ENCODE measurements around the gene CPD.

The CPD gene

DNA sequence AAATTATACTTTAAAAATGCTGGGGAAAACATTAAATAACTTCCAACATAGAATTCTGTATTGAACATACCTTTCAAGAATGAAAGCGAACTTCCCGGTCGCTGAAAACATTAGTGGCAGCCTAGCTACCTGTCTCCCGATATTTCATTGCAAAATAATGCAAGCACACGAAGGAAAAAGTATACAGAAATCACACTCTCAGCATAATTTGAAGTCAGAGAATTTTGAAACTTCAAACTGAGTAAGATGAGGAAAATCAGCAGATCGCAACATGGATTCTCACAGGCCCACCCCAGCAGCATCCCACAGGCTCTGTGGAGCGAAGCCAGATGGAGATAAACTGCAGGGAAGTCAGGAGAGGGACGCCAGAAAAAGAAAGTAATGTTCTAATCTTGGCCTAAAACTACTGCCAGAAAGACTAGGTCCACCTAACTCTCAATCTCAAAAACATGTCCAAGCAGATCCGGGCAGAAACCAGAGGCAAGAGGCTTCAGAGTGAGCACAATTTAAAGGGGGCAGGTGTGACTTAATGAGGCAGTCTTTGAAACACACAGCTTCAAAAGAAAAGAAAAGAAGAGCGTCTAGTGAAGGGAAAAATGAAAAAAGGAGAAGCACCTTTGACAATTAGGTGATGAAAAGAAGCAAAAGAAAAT is 93.6 kb downstream of the CPD start:
- in situ Hi-C loops (cut with HindIII; ENCODE audit: low pct_unique_long_range_greater_than_20kb, low sequenced_read_pairs): no loop called here
- no peak for DNase-seq (ENCODE audit: low read depth in 1 of 2, low spot score in 1 of 2)
- TF ChIP-seq JUND (IDR thresholded peaks at IDR 0.05; ENCODE audit: low read depth): no peak

DNA sequence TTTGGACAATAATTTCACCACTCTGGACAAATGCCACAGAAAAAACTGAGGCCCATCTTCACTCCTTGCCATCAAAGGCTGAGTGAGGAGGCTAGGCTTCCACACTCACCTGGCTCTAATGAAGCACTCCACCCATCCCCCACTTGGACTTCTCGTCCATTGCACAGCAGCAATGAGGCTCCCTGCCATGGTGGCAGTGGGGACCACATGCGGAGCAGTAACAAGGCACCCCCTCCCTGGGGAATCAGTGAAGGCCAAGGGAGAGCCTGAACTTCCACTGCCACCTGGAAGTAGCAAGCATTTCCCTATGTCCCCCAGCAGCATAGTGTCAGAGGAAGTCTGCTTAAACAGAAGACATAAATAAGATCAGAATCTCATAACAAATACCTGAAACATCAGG is 96.5 kb downstream of the CPD start:
- in situ Hi-C loops (cut with HindIII; ENCODE audit: low pct_unique_long_range_greater_than_20kb, low sequenced_read_pairs): no loop called here
- TF ChIP-seq JUND (IDR thresholded peaks at IDR 0.05; ENCODE audit: low read depth): no peak
- no peak for DNase-seq (ENCODE audit: low read depth in 1 of 2, low spot score in 1 of 2)

DNA sequence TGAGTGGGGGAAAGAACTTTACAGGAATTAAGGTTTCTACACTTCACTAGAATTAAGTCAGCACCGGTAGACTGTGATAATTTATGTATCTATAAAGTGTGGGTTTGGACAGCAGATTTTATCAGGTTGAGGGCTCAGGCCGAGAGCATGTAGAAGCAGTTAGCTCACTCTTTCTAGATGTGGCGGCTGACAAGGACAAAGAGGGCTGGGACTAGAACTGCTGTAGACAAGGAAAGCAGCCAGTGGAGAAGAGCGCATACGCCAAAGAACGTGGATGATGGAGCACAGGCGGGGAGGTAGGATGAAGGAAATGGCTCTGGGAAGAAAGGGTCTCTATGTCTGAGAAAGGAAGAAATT is 98.0 kb downstream of the CPD start:
- peak; percentile 16 to 43 for DNase-seq (ENCODE audit: low read depth in 1 of 2, low spot score in 1 of 2)
- no peak for TF ChIP-seq JUND (IDR thresholded peaks at IDR 0.05; ENCODE audit: low read depth)
- in situ Hi-C loops (cut with HindIII; ENCODE audit: low pct_unique_long_range_greater_than_20kb, low sequenced_read_pairs): no loop called here

DNA sequence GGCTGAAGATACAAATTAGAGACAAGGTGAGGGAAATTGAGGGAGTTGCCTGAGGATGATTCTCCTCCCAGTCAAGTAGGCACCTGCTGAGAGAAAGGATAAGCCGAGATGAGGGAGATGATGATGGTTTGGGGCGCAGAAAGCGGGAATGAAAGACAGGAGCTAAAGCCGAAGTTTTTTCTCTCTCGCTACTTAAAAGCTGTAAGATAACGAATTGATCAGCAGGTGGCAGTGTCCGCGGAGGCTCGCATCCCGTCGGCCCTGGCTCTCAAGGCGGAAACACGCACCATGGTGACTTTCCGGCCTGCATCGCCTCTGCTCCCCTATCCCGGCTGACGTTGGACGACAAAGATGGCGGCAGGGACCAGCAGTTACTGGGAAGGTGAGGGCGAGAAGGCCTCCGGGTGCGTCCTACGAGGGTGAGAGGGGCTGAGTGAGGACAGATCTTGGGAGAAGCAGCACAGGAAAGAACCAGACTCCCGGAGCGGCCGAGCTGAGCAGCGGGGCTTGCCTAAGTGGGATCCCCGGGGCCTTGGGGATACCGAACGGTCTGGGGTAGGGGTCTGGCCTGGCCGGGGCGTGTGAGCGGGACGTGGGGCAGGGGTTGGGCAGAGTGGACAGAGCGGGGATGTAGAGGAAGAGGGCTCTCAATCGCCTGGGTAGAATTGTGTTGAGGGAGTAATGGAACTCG is 98.5 kb downstream of the CPD start, which contains the start of gene GOSR1:
GOSR1 (plus strand) TSS at position 326 of the 691 bp plus-strand sequence; CDS start at position 352, 26 bp downstream.
- in situ Hi-C loops (cut with HindIII; ENCODE audit: low pct_unique_long_range_greater_than_20kb, low sequenced_read_pairs): no loop called here
- no peak for TF ChIP-seq JUND (IDR thresholded peaks at IDR 0.05; ENCODE audit: low read depth)
- peak; percentile 85 to 97 for DNase-seq (ENCODE audit: low read depth in 1 of 2, low spot score in 1 of 2)

DNA sequence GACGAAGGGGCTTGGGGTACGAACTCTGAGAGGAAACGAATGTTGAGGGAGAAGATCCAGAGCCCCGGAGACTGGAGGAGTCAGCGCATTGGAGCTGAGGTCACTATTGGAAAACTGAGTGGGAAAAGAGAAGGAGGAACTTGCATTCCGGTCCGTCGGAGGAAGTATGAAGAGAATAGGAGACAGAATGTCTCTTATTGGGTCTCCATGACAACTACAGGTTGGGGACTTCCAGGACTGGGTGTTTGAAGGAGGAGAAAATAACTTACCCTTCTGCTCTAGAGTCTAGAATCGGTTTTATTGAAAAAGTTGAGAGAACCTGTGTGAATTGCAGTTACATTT is 99.0 kb downstream of the CPD start:
- DNase-seq (ENCODE audit: low read depth in 1 of 2, low spot score in 1 of 2): peak in 1 of 2 experiments; percentile 19
- in situ Hi-C loops (cut with HindIII; ENCODE audit: low pct_unique_long_range_greater_than_20kb, low sequenced_read_pairs): no loop called here
- no peak for TF ChIP-seq JUND (IDR thresholded peaks at IDR 0.05; ENCODE audit: low read depth)

DNA sequence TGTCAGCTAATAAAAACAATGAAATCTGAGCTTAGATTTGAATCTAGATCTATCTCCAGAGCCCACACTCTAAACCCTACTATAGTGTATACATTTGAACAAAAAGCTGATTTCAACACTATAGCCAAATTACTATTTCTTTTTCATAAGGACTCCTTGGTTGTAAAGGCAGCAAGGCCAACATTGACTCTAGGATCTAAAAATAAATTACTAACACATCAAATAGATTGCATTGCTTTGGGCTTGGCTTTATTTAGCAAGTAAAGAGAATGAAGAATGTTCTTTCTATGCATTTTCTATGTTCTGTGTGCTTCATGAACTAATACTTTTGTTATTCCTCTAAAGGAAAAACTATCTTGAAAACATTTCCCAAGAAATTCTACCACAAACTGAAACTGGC is 103.8 kb downstream of the CPD start:
- no peak for TF ChIP-seq JUND (IDR thresholded peaks at IDR 0.05; ENCODE audit: low read depth)
- in situ Hi-C loops (cut with HindIII; ENCODE audit: low pct_unique_long_range_greater_than_20kb, low sequenced_read_pairs): no loop called here
- DNase-seq (ENCODE audit: low read depth in 1 of 2, low spot score in 1 of 2): no peak

DNA sequence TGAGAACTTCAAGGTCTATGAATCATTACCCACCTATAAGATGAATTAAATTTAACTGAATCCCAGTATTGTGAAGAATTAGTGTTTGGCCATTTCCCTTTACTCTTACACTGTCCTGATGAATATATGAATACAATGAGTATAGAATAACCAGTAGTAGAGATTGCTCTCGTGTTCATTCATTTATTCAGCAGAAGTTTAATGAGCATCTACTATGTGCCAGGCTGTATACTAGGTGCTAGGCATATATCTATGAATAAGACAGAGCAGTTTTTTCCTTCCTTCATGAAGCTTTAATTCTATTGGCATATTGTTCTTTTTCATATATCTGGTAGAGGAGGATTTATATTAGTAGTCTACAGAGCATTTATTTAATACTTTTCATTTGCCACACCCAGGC is 104.4 kb downstream of the CPD start:
- in situ Hi-C loops (cut with HindIII; ENCODE audit: low pct_unique_long_range_greater_than_20kb, low sequenced_read_pairs): no loop called here
- DNase-seq (ENCODE audit: low read depth in 1 of 2, low spot score in 1 of 2): no peak

DNA sequence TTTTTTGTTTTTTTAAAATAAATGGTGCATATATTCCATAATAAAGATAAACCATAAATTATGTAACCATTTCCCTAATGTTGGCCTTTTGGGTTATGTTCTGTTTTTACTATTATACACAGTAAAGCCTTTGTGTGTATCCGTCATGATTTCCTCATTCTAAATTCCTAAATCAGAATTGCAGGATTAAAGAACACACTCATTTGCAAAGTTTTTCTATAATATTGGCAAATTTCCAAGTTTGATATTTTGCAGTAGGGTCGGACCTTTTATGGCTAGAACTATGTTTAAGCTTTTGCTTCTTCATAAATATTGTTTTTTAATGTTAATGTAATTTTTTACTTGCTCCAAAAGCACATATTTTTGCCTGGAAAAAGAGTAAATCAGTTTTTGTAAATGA is 115.1 kb downstream of the CPD start:
- in situ Hi-C loops (cut with HindIII; ENCODE audit: low pct_unique_long_range_greater_than_20kb, low sequenced_read_pairs): no loop called here
- TF ChIP-seq JUND (IDR thresholded peaks at IDR 0.05; ENCODE audit: low read depth): no peak
- no peak for DNase-seq (ENCODE audit: low read depth in 1 of 2, low spot score in 1 of 2)

More for the DNA sequence above, 104.4 kb downstream of the CPD start:
- TF ChIP-seq JUND (IDR thresholded peaks at IDR 0.05; ENCODE audit: low read depth): no peak

DNA sequence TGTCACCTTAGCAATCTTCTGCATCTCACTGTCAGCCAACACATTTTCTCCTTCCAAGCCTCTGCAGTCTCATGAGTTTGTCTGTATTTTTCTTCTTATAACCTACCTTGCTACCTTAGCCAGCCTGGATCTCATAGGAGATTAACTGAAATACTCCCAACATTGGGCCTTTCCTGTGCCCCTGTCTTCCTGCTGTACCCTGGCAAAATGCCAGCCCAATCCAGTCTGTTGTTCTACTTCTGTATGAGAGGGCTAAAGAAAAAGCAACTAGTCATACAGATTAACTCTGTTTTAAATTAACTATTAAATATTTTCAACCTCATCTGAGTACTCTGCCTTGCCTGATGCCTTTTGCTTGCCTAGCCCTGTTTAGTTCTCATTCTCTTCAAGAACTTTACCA is 116.9 kb downstream of the CPD start:
- in situ Hi-C loops (cut with HindIII; ENCODE audit: low pct_unique_long_range_greater_than_20kb, low sequenced_read_pairs): no loop called here
- DNase-seq (ENCODE audit: low read depth in 1 of 2, low spot score in 1 of 2): peak in 1 of 2 experiments; percentile 10
- TF ChIP-seq JUND (IDR thresholded peaks at IDR 0.05; ENCODE audit: low read depth): no peak

DNA sequence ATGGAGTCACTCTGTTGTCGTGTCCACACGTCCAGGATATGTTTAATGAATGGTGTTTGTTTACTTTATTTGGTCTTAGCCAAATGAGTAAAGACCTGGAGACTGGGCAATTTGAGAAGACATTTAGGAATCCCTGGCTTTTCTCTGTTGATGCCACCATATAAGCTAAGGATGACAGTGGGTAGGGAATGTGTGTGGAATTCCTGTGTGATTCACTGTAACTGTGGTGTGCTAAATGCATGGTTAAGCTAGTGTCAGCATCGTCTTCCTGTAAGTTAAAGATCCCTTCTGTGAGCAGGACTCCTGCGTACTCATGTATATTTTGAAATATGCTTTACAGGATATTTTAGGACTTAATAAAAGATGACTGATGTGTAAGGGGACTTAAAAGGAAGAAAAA is 124.8 kb downstream of the CPD start:
- no peak for TF ChIP-seq JUND (IDR thresholded peaks at IDR 0.05; ENCODE audit: low read depth)
- in situ Hi-C loops (cut with HindIII; ENCODE audit: low pct_unique_long_range_greater_than_20kb, low sequenced_read_pairs): no loop called here
- no peak for DNase-seq (ENCODE audit: low read depth in 1 of 2, low spot score in 1 of 2)

DNA sequence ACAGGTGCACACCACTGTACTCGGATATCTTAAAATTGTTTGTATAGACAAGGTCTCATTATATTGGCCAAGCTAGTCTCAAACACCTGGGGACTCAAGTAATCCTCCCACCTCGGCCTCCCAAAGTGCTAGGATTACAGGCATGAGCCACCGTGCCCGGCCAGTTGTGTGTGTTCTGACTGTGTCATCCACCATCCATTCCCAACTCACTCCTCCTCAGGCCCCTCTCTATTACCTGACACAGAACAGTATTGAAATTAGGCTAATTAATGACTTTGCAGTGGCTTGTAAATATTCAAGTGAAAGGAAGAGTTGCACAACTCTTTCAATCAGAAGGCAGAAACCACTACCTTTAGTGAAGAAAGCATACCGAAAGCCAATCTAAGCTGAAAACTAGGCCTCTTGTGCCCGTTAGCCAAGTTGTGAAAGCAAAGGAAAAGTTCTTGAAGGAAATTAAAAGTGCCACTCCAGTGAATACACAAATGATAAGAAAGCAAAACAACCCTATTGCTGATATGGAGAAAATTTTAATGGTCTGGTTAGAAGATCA is 127.2 kb downstream of the CPD start:
- TF ChIP-seq JUND (IDR thresholded peaks at IDR 0.05; ENCODE audit: low read depth): no peak
- DNase-seq (ENCODE audit: low read depth in 1 of 2, low spot score in 1 of 2): no peak
- in situ Hi-C loops (cut with HindIII; ENCODE audit: low pct_unique_long_range_greater_than_20kb, low sequenced_read_pairs): no loop called here

DNA sequence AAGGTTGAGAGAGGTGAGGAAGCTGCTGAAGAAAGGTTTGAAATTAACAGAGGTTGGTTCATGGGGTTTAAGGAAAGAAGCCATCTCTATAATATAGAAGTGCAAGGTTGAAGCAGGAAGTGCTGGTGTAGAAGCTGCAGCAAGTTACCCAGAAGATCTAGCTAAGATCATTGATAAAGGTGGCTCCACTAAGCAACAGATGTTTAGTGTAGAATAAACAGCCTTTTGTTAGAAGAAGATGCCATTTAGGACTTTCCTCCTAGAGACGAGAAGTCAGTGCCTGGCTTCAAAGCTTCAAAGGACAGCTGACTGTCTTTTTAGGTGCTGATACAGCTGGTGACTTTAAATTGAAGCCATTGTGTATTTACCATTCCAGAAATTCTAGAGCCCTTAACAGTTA is 127.8 kb downstream of the CPD start:
- no peak for TF ChIP-seq JUND (IDR thresholded peaks at IDR 0.05; ENCODE audit: low read depth)
- in situ Hi-C loops (cut with HindIII; ENCODE audit: low pct_unique_long_range_greater_than_20kb, low sequenced_read_pairs): no loop called here
- DNase-seq (ENCODE audit: low read depth in 1 of 2, low spot score in 1 of 2): no peak

DNA sequence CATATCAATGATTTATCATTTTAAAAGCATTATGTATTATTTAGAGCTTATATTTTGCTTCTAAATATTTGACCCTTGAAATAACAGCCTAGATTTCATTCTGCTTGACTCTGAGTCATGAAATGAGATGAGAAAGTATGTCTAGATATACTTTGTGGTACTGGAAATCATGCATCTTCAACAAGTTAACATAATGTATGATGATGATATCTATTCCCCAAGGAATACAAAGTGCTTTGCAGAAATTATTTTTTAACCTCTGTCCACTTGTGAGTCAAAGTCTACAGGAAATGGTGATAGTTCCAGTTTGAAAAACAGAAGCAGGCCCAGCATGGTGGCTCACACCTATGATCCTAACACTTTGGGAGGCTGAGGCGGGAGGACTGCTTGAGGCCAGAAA is 134.6 kb downstream of the CPD start:
- no peak for TF ChIP-seq JUND (IDR thresholded peaks at IDR 0.05; ENCODE audit: low read depth)
- in situ Hi-C loops (cut with HindIII; ENCODE audit: low pct_unique_long_range_greater_than_20kb, low sequenced_read_pairs): no loop called here
- DNase-seq (ENCODE audit: low read depth in 1 of 2, low spot score in 1 of 2): no peak
